ENCODE data around the gene OR52N1. TPM values are rescaled to one million over a fixed set of nuclear protein-coding genes. Genes with fewer than 3 reads are reported as not detected.

Gene OR52N1
- total RNA-seq, 1 donor from 2014 or later, result not detected

Other genes starting within 250 kb of the OR52N1 start
- gene OR52H1, start 242.7 kb downstream of the OR52N1 start, total RNA-seq, result not detected in 2 replicates
- not detected in 2 replicates for gene OR52B6, start 210.4 kb downstream of the OR52N1 start, total RNA-seq
- gene TRIM6, start 194.6 kb downstream of the OR52N1 start, total RNA-seq, result 1.0 and 3.3 TPM in 2 replicates
- 16.3 and 17.0 TPM in 2 replicates for gene TRIM34, start 166.3 kb downstream of the OR52N1 start, total RNA-seq
- gene TRIM5, start 106.2 kb downstream of the OR52N1 start, total RNA-seq, result 83.0 and 86.6 TPM in 2 replicates
- 133 and 143 TPM in 2 replicates for gene TRIM22, start 101.5 kb downstream of the OR52N1 start, total RNA-seq
- gene OR56B1, start 54.8 kb downstream of the OR52N1 start, total RNA-seq, result not detected in 2 replicates
- 0.17 TPM in 1 of 2 replicates, not detected in the other for gene OR52N4, start 37.0 kb downstream of the OR52N1 start, total RNA-seq
- gene OR52N5, start 7.9 kb downstream of the OR52N1 start, total RNA-seq, result not detected in 2 replicates
- not detected in 2 replicates for gene OR52N2, start 17.7 kb upstream of the OR52N1 start, total RNA-seq
- gene OR52E6, start 50.6 kb upstream of the OR52N1 start, total RNA-seq, result not detected in 2 replicates
- gene OR52E8, start 66.4 kb upstream of the OR52N1 start, total RNA-seq, result not detected in 2 replicates
- not detected in 2 replicates for gene OR52E4, start 89.4 kb upstream of the OR52N1 start, total RNA-seq
- gene OR52E5, start 101.9 kb upstream of the OR52N1 start, total RNA-seq, result not detected in 2 replicates
- gene OR56A3, start 151.0 kb upstream of the OR52N1 start, total RNA-seq, result not detected in 2 replicates
- not detected in 2 replicates for gene OR56A5, start 177.2 kb upstream of the OR52N1 start, total RNA-seq
- not detected in 2 replicates for gene OR52L1, start 195.7 kb upstream of the OR52N1 start, total RNA-seq
- not detected in 2 replicates for gene OR56A4, start 215.7 kb upstream of the OR52N1 start, total RNA-seq
- gene OR56A1, start 239.5 kb upstream of the OR52N1 start, total RNA-seq, result 0.14 TPM in 1 of 2 replicates, not detected in the other